MCF 10A (cell line): ENCODE data around the gene AATK. TPM values are rescaled to one million over a fixed set of nuclear protein-coding genes. Genes with fewer than 3 reads are reported as not detected.

Experiments used
- BruUV-seq: library from RNA; stranded (reverse); fragments of 400-500 nt; replicated peaks from 2 replicates; lab custom pipeline; 2021; lab: Mats Ljungman, UMichigan
- CTCF ChIA-PET: fragments of 300-600 bp; sonication (Branson Sonifier 250); formaldehyde crosslinking; extraction: SDS; loops from one replicate; lab custom pipeline; 2021; ENCODE audit warnings: antibody characterized with exemption, inconsistent platforms; lab: Yijun Ruan, JAX
- POLR2A ChIA-PET: fragments of 300-600, 350-650 bp; sonication (Branson Sonifier 250); formaldehyde crosslinking; extraction: SDS; loops from one replicate; lab custom pipeline; 2020; ENCODE audit warnings: antibody characterized with exemption, inconsistent platforms; lab: Yijun Ruan, JAX
- DNase-seq: peaks from one replicate; pipeline ENCODE4 v3.0.0-alpha.2; 2018; ENCODE audit not compliant: unreplicated experiment
- H3K27ac Mint-ChIP-seq: one replicate; pipeline ENCODE4 v1.8.0; 2022; ENCODE audit warnings: mild to moderate bottlenecking, low read depth, mixed read lengths; ENCODE audit not compliant: unreplicated experiment
- H3K27me3 Mint-ChIP-seq: one replicate; pipeline ENCODE4 v1.8.0; 2022; ENCODE audit warnings: mixed read lengths; ENCODE audit not compliant: insufficient read depth, unreplicated experiment
- H3K36me3 Mint-ChIP-seq: one replicate; pipeline ENCODE4 v1.8.0; 2022; ENCODE audit warnings: mild to moderate bottlenecking, moderate library complexity, mixed read lengths; ENCODE audit not compliant: insufficient read depth, unreplicated experiment
- H3K4me1 Mint-ChIP-seq: one replicate; pipeline ENCODE4 v1.8.0; 2022; ENCODE audit warnings: mixed read lengths; ENCODE audit not compliant: insufficient read depth, unreplicated experiment
- H3K4me3 Mint-ChIP-seq: one replicate; pipeline ENCODE4 v1.8.0; 2022; ENCODE audit warnings: mild to moderate bottlenecking, moderate library complexity, mixed read lengths; ENCODE audit not compliant: unreplicated experiment
- H3K9me3 Mint-ChIP-seq: one replicate; pipeline ENCODE4 v1.8.0; 2022; ENCODE audit warnings: mixed read lengths; ENCODE audit not compliant: unreplicated experiment
- CTCF ChIP-seq: fragments of 200-600 bp; IDR thresholded peaks from one replicate; pipeline ENCODE4 v1.8.0; 2022; ENCODE audit warnings: antibody characterized with exemption, mild to moderate bottlenecking; ENCODE audit not compliant: unreplicated experiment
- intact Hi-C: fragments of 100-400 bp; cut with micrococcal nuclease; formaldehyde crosslinking; loops from 2 replicates; pipeline ENCODE4 v1.14.1; 2022
- total RNA-seq: library from RNA; stranded (reverse); gene quantifications from 2 replicates; pipeline ENCODE4 v1.2.3, GENCODE V29; 2022

The AATK gene
- total RNA-seq, 1 experiment from 2014 or later, result 1.4 TPM

- H3K9me3 Mint-ChIP-seq, result no peaks in the 10 kb centered on the region
- intact Hi-C loops, result no loop called here
- CTCF ChIA-PET, result interaction anchor here (0.7 to 3.0 kb wide), 4 partner anchors 10 to 18 kb away, joined by 3 to 17 read pairs (median 6); no protein-coding TSS in a partner anchor
- no peak for TF ChIP-seq CTCF
- POLR2A ChIA-PET, result interaction anchor here (0.6 to 0.9 kb wide), 2 partner anchors 11 to 34 kb away, joined by 3 to 5 read pairs; no protein-coding TSS in a partner anchor
- peaks cover 34% of the 10 kb centered on the region for H3K36me3 Mint-ChIP-seq
- H3K27ac Mint-ChIP-seq, result no peak overlapping the region
- BruUV-seq, result no TSS peak
- no peak overlapping the region for H3K4me3 Mint-ChIP-seq
- H3K4me1 Mint-ChIP-seq, result peaks cover 10% of the 10 kb centered on the region
- no peak for DNase-seq
- H3K27me3 Mint-ChIP-seq, result no peaks in the 10 kb centered on the region
These were observed 81.2 kb downstream of the AATK start for GRCh38 chr17:81084680-81085419.

- CTCF ChIA-PET, result interaction anchor here (1.2 kb wide), 1 partner anchor 19 kb away, joined by 6 read pairs; no protein-coding TSS in a partner anchor
- Mint-ChIP-seq H3K4me3 (no peak overlapping the region), H3K27me3 (no peaks in the 10 kb centered on the region), H3K36me3 (peaks cover 37% of the 10 kb centered on the region), H3K27ac (no peak overlapping the region), H3K4me1 (peaks cover 10% of the 10 kb centered on the region), H3K9me3 (no peaks in the 10 kb centered on the region)
- no TSS peak for BruUV-seq
- intact Hi-C loops, result no loop called here
- POLR2A ChIA-PET, result interaction anchor here (0.6 to 0.7 kb wide), 2 partner anchors 552 to 1344 kb away, joined by 3 read pairs; no protein-coding TSS in a partner anchor
- DNase-seq, result no peak
- TF ChIP-seq CTCF, result no peak
These were observed 82.8 kb downstream of the AATK start for GRCh38 chr17:81083125-81083765.

- DNase-seq, result no peak
- no peak for TF ChIP-seq CTCF
- no TSS peak for BruUV-seq
- H3K4me1 Mint-ChIP-seq, result peaks cover 8% of the 10 kb centered on the region
- peaks cover 29% of the 10 kb centered on the region for H3K36me3 Mint-ChIP-seq
- no peak overlapping the region for H3K27ac Mint-ChIP-seq
- intact Hi-C loops, result no loop called here
- H3K27me3 Mint-ChIP-seq, result no peaks in the 10 kb centered on the region
- ChIA-PET CTCF (interaction anchor here (1.2 kb wide), 1 partner anchor 19 kb away, joined by 6 read pairs; no protein-coding TSS in a partner anchor), POLR2A (interaction anchor here (0.6 kb wide), 1 partner anchor 551 kb away, joined by 3 read pairs; no protein-coding TSS in a partner anchor)
- H3K4me3 Mint-ChIP-seq, result no peak overlapping the region
- no peaks in the 10 kb centered on the region for H3K9me3 Mint-ChIP-seq
These were observed 83.6 kb downstream of the AATK start for GRCh38 chr17:81082177-81083073.
